B cell (primary cell): ENCODE data around the gene PRPF39.

Experiments
- CTCF ChIP-seq: fragments of 200-600 bp; IDR thresholded peaks from one replicate; pipeline ENCODE4 v1.8.0; 2022; ENCODE audit warnings: antibody characterized with exemption, mild to moderate bottlenecking
- EZH2 ChIP-seq: IDR thresholded peaks from 2 replicates; pipeline ENCODE4 v1.6.1; 2012; ENCODE audit warnings: borderline replicate concordance, low read depth, mild to moderate bottlenecking, moderate library complexity, low read length; ENCODE audit not compliant: insufficient read depth, poor library complexity, severe bottlenecking

GRCh38 chr14:45125754-45126153 is 41.8 kb downstream of the PRPF39 start:
- TF ChIP-seq CTCF (no peak), EZH2 (no peak)
